G401.6 (cell line): ENCODE results near the gene TRPM8.

Experiments
- FAIRE-seq: peaks from 2 replicates; lab custom pipeline; 2012; peaks lifted over from hg19 to GRCh38; lab: Jason Lieb, UNC

Gene TRPM8

GRCh38 chr2:234002281-234002680, 85.1 kb downstream of the TRPM8 start:
- FAIRE-seq: no peak

- FAIRE-seq: no peak
These were observed 86.9 kb downstream of the TRPM8 start for GRCh38 chr2:234003972-234004617.

- FAIRE-seq: no peak
These were observed 88.0 kb downstream of the TRPM8 start for GRCh38 chr2:234005126-234005525.

- no peak for FAIRE-seq
These were observed 89.3 kb downstream of the TRPM8 start for GRCh38 chr2:234006501-234006900.

GRCh38 chr2:234014427-234014826, 97.3 kb downstream of the TRPM8 start:
- no peak for FAIRE-seq

- no peak for FAIRE-seq
These were observed 98.7 kb downstream of the TRPM8 start for GRCh38 chr2:234015861-234016260.

GRCh38 chr2:234019896-234020295, 102.7 kb downstream of the TRPM8 start:
- FAIRE-seq: no peak

- FAIRE-seq: no peak
These were observed 103.2 kb downstream of the TRPM8 start for GRCh38 chr2:234020332-234020731.

GRCh38 chr2:234022424-234022823, 105.3 kb downstream of the TRPM8 start:
- no peak for FAIRE-seq

GRCh38 chr2:234024304-234024703, 107.1 kb downstream of the TRPM8 start:
- no peak for FAIRE-seq

- no peak for FAIRE-seq
These were observed 108.3 kb downstream of the TRPM8 start for GRCh38 chr2:234025466-234025865.

GRCh38 chr2:234025891-234026401, 108.8 kb downstream of the TRPM8 start:
- no peak for FAIRE-seq

GRCh38 chr2:234026693-234027254, 109.6 kb downstream of the TRPM8 start:
- FAIRE-seq: no peak

GRCh38 chr2:234027641-234028040, 110.5 kb downstream of the TRPM8 start:
- FAIRE-seq: no peak

GRCh38 chr2:234029150-234029733, 112.1 kb downstream of the TRPM8 start:
- FAIRE-seq: no peak

GRCh38 chr2:234031207-234031606, 114.0 kb downstream of the TRPM8 start:
- no peak for FAIRE-seq

GRCh38 chr2:234032279-234032856, 115.2 kb downstream of the TRPM8 start:
- no peak for FAIRE-seq

- no peak for FAIRE-seq
These were observed 116.0 kb downstream of the TRPM8 start for GRCh38 chr2:234033174-234033573.

- FAIRE-seq: no peak
These were observed 116.7 kb downstream of the TRPM8 start for GRCh38 chr2:234033885-234034284.

GRCh38 chr2:234038076-234038802, 121.1 kb downstream of the TRPM8 start:
- no peak for FAIRE-seq

GRCh38 chr2:234044157-234044556, 127.0 kb downstream of the TRPM8 start:
- no peak for FAIRE-seq

- no peak for FAIRE-seq
These were observed 129.3 kb downstream of the TRPM8 start for GRCh38 chr2:234046521-234046920.

GRCh38 chr2:234047361-234047760, 130.2 kb downstream of the TRPM8 start:
- no peak for FAIRE-seq
